Aorta (tissue), 5 donors: ENCODE results near the gene TAF1C. TPM values are rescaled to one million over a fixed set of nuclear protein-coding genes. Genes with fewer than 3 reads are reported as not detected.
"Not testable (repeated sequence)": the region's sequence is repeated elsewhere in the genome, so short reads cannot be mapped to it uniquely, and the experiment has no call there.

ENCODE experiments used
- ATAC-seq: fragments of 200-7000 bp; cut with Tn5 transposase; one replicate; pipeline ENCODE4 v1.9.1; 2022; ENCODE audit warnings: moderate library complexity; ENCODE audit not compliant: low FRiP score
- DNase-seq, 2 donors: peaks; one replicate each; pipeline ENCODE4 v3.0.0-alpha.2; 2020
- H3K27ac ChIP-seq, 2 donors: one replicate each; pipeline ENCODE4 v1.5.1; 2013; ENCODE audit warnings: low read length in 2 of 2, mild to moderate bottlenecking in 2 of 2, moderate library complexity in 2 of 2, control low read depth in 1 of 2, inconsistent platforms in 1 of 2, low read depth in 1 of 2
- H3K27me3 ChIP-seq, 2 donors: one replicate each; pipeline ENCODE4 v1.6.1; 2013; ENCODE audit warnings: control low read depth in 1 of 2, low read length in 1 of 2, mild to moderate bottlenecking in 1 of 2, moderate library complexity in 1 of 2; ENCODE audit not compliant: insufficient read depth in 2 of 2, control insufficient read depth in 1 of 2
- H3K36me3 ChIP-seq, 2 donors: one replicate each; pipeline ENCODE4 v1.6.1; 2013; ENCODE audit warnings: control low read depth in 1 of 2, low read length in 1 of 2, mild to moderate bottlenecking in 1 of 2; ENCODE audit not compliant: insufficient read depth in 2 of 2, control insufficient read depth in 1 of 2
- H3K4me1 ChIP-seq, 2 donors: one replicate each; pipeline ENCODE4 v1.6.1; 2013; ENCODE audit warnings: low read length in 2 of 2, control low read depth in 1 of 2, mild to moderate bottlenecking in 1 of 2, moderate library complexity in 1 of 2; ENCODE audit not compliant: insufficient read depth in 2 of 2, control insufficient read depth in 1 of 2
- H3K4me3 ChIP-seq, 2 donors: one replicate each; pipeline ENCODE4 v1.5.1; 2013; ENCODE audit warnings: low read length in 2 of 2, control low read depth in 1 of 2, mild to moderate bottlenecking in 1 of 2
- H3K9me3 ChIP-seq: one replicate; pipeline ENCODE4 v1.6.1; 2013; ENCODE audit warnings: mild to moderate bottlenecking, low read length; ENCODE audit not compliant: control insufficient read depth
- WGBS, 2 donors: extraction: QIAGEN DNeasy Blood & Tissue Kit; methylation state at CpG; one replicate each; pipeline ENCODE4 v1.1.7; 2013; 5-methylcytosine and 5-hydroxymethylcytosine counted together
- intact Hi-C, 2 donors: fragments of 100-400 bp; cut with DNase I; formaldehyde crosslinking; loops; one replicate each; pipeline versions ENCODE4 v1.14.2 to v1.15.0; 2022
- polyA plus RNA-seq, 2 donors: library from polyadenylated mRNA; stranded (reverse); fragments of 200-250 nt; gene quantifications; one replicate each; pipeline ENCODE4 v1.2.3, GENCODE V29; 2013
- total RNA-seq, 2 donors: library from RNA; stranded (reverse); fragmentation: NEBNext Ultra II Directional; extraction: Animal tissue kit (Norgen Biotek cat#: 25700); gene quantifications; one replicate each; pipeline ENCODE4 v1.2.1, GENCODE V29; 2021
- donor health status: healthy with polysubstance abuse.
- donor health status: Bipolar disorder and iron deficiency.
- donor health status: DM: no; HTN: no; CAD: no.
- donor health status: DM: no; HTN: no; CAD: no.
- donor health status: DM: yes; HTN: yes; CAD: no.

TAF1C gene
- total and polyA plus RNA-seq, 4 donors = 8.4 to 80.9 (median 48.8) TPM

- Histone ChIP-seq H3K4me1 (no peaks in the 10 kb centered on the region), H3K27me3 (no peaks in the 10 kb centered on the region), H3K36me3 (no peaks in the 10 kb centered on the region), H3K4me3 (no peak overlapping the region), H3K27ac (no peak overlapping the region), H3K9me3 (no peaks in the 10 kb centered on the region)
- whole genome bisulfite sequencing, 2 donors = 81 to 86% methylated on average over 8 of the region's 8 CpGs
- intact Hi-C loops = no loop called here
- no peak for DNase-seq
- ATAC-seq = no peak
Observed at GRCh38 chr16:84226026-84226425, 39.2 kb upstream of the TAF1C start.

GRCh38 chr16:84225571-84225970, 38.7 kb upstream of the TAF1C start:
- Histone ChIP-seq H3K9me3 (no peaks in the 10 kb centered on the region), H3K4me3 (no peak overlapping the region), H3K27ac (no peak overlapping the region), H3K4me1 (no peaks in the 10 kb centered on the region), H3K36me3 (no peaks in the 10 kb centered on the region), H3K27me3 (no peaks in the 10 kb centered on the region)
- 72 to 76% methylated on average over 7 of the region's 7 CpGs for WGBS, 2 donors
- DNase-seq (no peak), ATAC-seq (no peak)
- intact Hi-C loops = no loop called here

DNA sequence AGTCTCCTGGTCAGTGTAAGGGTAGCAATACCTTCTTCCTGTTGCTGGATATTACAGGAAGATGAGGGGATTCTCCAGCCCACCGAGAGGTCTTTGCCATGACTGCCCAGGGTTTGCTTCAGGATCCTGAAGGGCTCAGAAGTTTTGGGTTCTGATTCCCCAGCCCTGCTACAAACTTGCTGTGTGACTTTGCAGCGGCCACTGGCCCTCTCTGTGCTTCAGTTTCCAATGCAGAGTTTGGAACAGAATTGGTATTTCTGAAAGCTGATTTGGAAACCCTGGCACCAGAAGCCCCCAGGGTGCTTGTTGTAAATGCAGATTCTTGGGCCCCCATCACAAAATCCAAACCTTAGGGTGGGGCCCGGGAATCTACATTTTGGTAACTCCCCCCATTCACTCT, 38.3 kb upstream of the TAF1C start:
- H3K9me3 ChIP-seq = no peaks in the 10 kb centered on the region
- DNase-seq (no peak), ATAC-seq (no peak)
- H3K27ac ChIP-seq = no peak overlapping the region
- 89% methylated on average over 3 of the region's 3 CpGs for WGBS, 2 donors
- H3K36me3 ChIP-seq = no peaks in the 10 kb centered on the region
- H3K27me3 ChIP-seq = no peaks in the 10 kb centered on the region
- no peak overlapping the region for H3K4me3 ChIP-seq
- intact Hi-C loops = no loop called here
- H3K4me1 ChIP-seq = no peaks in the 10 kb centered on the region

DNA sequence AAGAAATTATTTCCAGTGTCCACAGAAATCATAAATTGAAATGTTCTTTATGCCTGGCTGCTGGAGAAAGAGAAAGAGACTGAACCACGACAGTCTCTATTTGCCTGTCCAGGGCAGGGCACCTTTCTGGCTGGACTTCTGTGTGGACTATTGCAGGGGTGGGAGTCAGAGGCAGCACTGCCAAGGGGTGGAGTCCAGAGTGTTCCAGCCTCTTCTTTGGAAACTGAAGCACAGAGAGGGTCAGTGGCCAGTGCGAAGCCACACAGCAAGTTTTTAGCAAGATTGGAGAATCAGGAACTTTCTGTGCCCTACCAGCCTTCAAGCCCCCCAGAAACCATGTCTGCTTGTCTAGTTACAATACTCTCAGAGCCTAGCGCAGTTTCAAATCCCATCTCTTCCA, 37.7 kb upstream of the TAF1C start:
- Histone ChIP-seq H3K27ac (no peak overlapping the region), H3K27me3 (no peaks in the 10 kb centered on the region), H3K9me3 (no peaks in the 10 kb centered on the region), H3K36me3 (no peaks in the 10 kb centered on the region), H3K4me3 (no peak overlapping the region), H3K4me1 (no peaks in the 10 kb centered on the region)
- ATAC-seq (no peak), DNase-seq (no peak)
- intact Hi-C loops = no loop called here
- 82 to 86% methylated on average over 3 of the region's 3 CpGs for WGBS, 2 donors

GRCh38 chr16:84223456-84223855, 36.6 kb upstream of the TAF1C start:
- H3K27me3 ChIP-seq = no peaks in the 10 kb centered on the region
- H3K4me1 ChIP-seq = no peaks in the 10 kb centered on the region
- H3K27ac ChIP-seq = no peak overlapping the region
- WGBS, 2 donors = 87 to 89% methylated on average over 4 of the region's 4 CpGs
- no peaks in the 10 kb centered on the region for H3K9me3 ChIP-seq
- DNase-seq (no peak), ATAC-seq (no peak)
- no peaks in the 10 kb centered on the region for H3K36me3 ChIP-seq
- intact Hi-C loops = no loop called here
- no peak overlapping the region for H3K4me3 ChIP-seq

GRCh38 chr16:84220851-84221250, 34.0 kb upstream of the TAF1C start:
- WGBS, 2 donors = 92 to 94% methylated on average over 1 of the region's 1 CpG
- intact Hi-C loops = no loop called here
- ATAC-seq = no peak

DNA sequence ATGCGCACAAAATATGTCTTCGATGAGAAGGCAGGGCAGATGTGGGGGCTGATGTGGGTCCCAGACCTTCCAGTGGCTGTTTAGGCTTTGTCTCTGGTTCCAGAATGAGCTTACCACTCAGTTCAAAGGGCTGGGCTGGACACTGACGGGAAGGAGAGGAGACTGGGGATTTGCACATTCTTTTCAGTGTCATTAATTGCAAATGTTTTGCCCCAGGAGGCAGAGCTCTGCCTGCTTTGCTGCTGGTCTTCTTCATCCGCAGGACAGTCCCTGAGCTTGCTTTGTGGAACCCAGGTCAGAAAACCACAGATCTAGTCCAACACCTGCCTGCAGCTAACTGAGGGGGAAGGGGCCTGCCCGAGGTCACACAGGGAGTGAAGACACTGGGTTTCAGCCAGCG, 32.1 kb upstream of the TAF1C start:
- ATAC-seq = no peak
- 71 to 72% methylated on average over 6 of the region's 6 CpGs for WGBS, 2 donors
- intact Hi-C loops = no loop called here

More at GRCh38 chr16:84220851-84221250, 34.0 kb upstream of the TAF1C start:
- H3K27ac ChIP-seq = no peak overlapping the region
- no peaks in the 10 kb centered on the region for H3K4me1 ChIP-seq
- H3K4me3 ChIP-seq = no peak overlapping the region
- no peaks in the 10 kb centered on the region for H3K9me3 ChIP-seq
- no peaks in the 10 kb centered on the region for H3K27me3 ChIP-seq
- H3K36me3 ChIP-seq = no peaks in the 10 kb centered on the region
- no peak for DNase-seq

DNA sequence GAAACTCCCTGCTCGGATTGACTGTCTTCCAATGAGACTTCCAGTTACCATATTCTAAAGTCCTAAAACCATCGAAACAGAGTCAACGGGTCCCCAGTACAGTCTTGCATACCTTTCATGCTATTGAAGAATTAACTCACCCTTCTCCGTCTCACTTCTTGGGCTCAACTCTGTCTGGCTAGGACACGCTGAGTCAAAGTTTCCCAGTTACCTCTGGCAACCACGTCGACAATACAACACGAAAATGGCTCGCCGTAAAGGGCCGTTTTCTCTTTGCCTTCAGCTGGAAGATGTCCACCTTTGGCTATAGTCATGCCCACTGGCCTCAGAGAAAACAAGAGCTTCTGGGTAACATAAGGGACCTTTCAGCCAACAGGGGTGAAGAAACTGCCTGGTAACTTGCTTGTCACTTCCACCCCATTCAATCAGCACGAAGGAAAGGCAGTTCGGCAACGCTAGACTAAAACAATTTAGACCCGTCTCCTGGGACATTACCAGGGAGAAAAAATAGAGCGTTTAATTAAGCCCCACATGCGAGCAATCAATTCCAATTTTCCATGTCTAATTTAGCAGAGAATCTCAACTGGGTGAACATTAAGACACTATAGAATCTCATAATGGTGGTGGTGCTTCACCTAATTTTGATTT, 31.4 kb upstream of the TAF1C start:
- Histone ChIP-seq H3K4me1 (no peaks in the 10 kb centered on the region), H3K4me3 (no peak overlapping the region), H3K27me3 (no peaks in the 10 kb centered on the region), H3K9me3 (no peaks in the 10 kb centered on the region), H3K27ac (no peak overlapping the region), H3K36me3 (no peaks in the 10 kb centered on the region)
- intact Hi-C loops = no loop called here
- 54 to 58% methylated on average over 17 of the region's 17 CpGs for WGBS, 2 donors
- DNase-seq (no peak), ATAC-seq (no peak)

More for the DNA sequence above, 32.1 kb upstream of the TAF1C start:
- Histone ChIP-seq H3K9me3 (no peaks in the 10 kb centered on the region), H3K4me1 (no peaks in the 10 kb centered on the region), H3K4me3 (no peak overlapping the region), H3K36me3 (no peaks in the 10 kb centered on the region), H3K27me3 (no peaks in the 10 kb centered on the region), H3K27ac (no peak overlapping the region)
- DNase-seq = no peak

DNA sequence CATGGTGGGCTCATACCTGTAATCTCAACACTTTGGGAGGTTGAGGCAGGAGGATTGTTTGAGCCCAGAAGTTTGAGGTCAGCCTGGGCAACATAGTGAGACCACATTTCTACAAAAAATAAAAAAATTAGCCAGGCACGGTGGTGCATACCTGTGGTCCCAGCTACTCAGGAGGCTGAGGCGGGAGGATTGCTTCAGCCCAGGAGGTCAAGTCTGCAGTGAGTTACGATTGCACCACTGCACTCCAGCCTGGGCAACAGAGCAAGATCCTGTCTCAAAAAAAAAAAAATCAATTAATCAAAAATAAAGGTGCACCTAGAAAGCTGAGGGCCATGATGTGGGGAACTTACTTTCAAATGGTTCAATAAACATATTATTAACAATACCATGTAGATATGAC, 29.3 kb upstream of the TAF1C start:
- ATAC-seq, intact Hi-C loops, H3K27me3 ChIP-seq, H3K36me3 ChIP-seq, H3K4me1 ChIP-seq, DNase-seq, H3K9me3 ChIP-seq, H3K27ac ChIP-seq, H3K4me3 ChIP-seq: not testable (repeated sequence)
- WGBS, 2 donors = 87 to 90% methylated on average over 3 of the region's 3 CpGs
